ENCODE results near the gene SLC16A4. TPM values are rescaled to one million over a fixed set of nuclear protein-coding genes. Genes with fewer than 3 reads are reported as not detected.

Gene SLC16A4
- total and polyA plus RNA-seq, 10 of the 15 experiments (the other 5 are each of a cell fraction or from before 2014, with no cell fraction given) = 0.13 to 2.2 (median 0.26) TPM; not detected in 1

DNA sequence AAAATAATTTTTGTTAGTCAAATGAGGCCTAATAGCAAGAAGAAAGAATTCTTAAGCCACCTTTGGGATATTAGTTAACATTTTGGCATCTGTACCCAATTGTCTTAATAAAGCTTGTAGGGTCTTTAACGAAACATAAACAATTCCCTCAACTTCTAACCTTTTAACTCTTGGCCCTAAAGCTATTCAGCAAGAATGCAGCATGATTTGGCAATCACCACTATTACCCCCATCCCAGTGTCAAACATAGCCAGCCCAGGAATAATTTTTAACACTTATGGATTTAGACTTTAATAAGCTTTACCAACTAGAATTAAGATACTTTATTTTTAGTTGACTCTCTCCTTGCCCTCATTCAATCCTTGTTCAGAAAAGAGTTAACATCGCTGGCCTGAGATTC is 2.5 kb upstream of the SLC16A4 start (continued):
- TF ChIP-seq, protein P1, sequence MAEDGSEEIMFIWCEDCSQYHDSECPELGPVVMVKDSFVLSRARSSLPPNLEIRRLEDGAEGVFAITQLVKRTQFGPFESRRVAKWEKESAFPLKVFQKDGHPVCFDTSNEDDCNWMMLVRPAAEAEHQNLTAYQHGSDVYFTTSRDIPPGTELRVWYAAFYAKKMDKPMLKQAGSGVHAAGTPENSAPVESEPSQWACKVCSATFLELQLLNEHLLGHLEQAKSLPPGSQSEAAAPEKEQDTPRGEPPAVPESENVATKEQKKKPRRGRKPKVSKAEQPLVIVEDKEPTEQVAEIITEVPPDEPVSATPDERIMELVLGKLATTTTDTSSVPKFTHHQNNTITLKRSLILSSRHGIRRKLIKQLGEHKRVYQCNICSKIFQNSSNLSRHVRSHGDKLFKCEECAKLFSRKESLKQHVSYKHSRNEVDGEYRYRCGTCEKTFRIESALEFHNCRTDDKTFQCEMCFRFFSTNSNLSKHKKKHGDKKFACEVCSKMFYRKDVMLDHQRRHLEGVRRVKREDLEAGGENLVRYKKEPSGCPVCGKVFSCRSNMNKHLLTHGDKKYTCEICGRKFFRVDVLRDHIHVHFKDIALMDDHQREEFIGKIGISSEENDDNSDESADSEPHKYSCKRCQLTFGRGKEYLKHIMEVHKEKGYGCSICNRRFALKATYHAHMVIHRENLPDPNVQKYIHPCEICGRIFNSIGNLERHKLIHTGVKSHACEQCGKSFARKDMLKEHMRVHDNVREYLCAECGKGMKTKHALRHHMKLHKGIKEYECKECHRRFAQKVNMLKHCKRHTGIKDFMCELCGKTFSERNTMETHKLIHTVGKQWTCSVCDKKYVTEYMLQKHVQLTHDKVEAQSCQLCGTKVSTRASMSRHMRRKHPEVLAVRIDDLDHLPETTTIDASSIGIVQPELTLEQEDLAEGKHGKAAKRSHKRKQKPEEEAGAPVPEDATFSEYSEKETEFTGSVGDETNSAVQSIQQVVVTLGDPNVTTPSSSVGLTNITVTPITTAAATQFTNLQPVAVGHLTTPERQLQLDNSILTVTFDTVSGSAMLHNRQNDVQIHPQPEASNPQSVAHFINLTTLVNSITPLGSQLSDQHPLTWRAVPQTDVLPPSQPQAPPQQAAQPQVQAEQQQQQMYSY (CRISPR knock-in tag; IDR thresholded peaks at IDR 0.05) = no peak
- no peak for TF ChIP-seq IRF4 (IDR thresholded peaks at IDR 0.05; ENCODE audit: low read depth, low read length)

DNA sequence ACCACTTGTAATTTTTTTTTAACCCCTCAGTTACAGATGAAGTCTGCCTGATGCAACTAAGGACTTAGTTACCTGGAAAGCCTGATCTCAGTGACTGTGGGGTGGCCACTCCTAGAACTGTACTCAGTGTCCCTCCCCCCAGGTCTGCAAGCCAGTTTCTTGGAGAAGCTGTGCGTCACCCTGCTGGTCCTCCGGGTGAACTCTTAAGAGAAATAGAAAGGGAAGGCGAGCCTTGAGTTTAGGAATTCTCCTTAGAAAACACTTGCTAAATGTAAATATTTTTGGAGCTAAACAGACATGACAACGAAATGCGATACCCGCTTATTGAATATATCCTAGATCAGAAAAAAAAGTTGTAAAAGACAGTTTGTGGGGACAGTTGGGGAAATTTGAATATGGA is 730 bp downstream of the SLC16A4 start:
- no peak overlapping the region for H2AFZ ChIP-seq (ENCODE audit: control insufficient read depth, low read depth, low read length)
- ATAC-seq = no peak
- no peak for DNase-seq (ENCODE audit: low read depth, low spot score)
- H3K4me3 ChIP-seq = no peak overlapping the region
- H3K9me3 ChIP-seq (replicated peaks; ENCODE audit: control insufficient read depth, insufficient read depth, low read length) = no peaks in the 10 kb centered on the region
- H3K79me2 ChIP-seq (ENCODE audit: control insufficient read depth, insufficient read depth, low read length) = no peaks in the 10 kb centered on the region
- H3K4me2 ChIP-seq (ENCODE audit: control insufficient read depth, insufficient read depth) = no peak overlapping the region
- CTCF ChIA-PET = no interaction called here
- no TSS peak for BruUV-seq (replicated peaks)
- H3K27ac ChIP-seq (ENCODE audit: control insufficient read depth, insufficient read depth) = no peak overlapping the region
- H3K9ac ChIP-seq (ENCODE audit: control insufficient read depth, insufficient read depth, low read length) = no peak overlapping the region
- POLR2A ChIA-PET = no interaction called here
- intact Hi-C loops (cut with micrococcal nuclease; ENCODE audit: unreplicated experiment) (no loop called here), in situ Hi-C loops (cut with MboI) (no loop called here)
- FAIRE-seq = no peak
- peaks cover 11% of the 10 kb centered on the region for H3K4me1 ChIP-seq (ENCODE audit: control insufficient read depth, insufficient read depth, low read length)
- H3K36me3 ChIP-seq (ENCODE audit: control insufficient read depth in 2 of 2, insufficient read depth in 2 of 2, low read length in 1 of 2) = peaks cover 0 to 4% of the 10 kb centered on the region in 2 experiments; a peak in 1 of 4 replicates
- SMC1A ChIA-PET (ENCODE audit: uncharacterized antibody, unreplicated experiment) = no interaction called here
- RAD21 ChIA-PET (ENCODE audit: unreplicated experiment) = interaction anchor here (1.0 kb wide), 1 partner anchor 49 kb away, joined by 3 read pairs; no protein-coding TSS in a partner anchor
- no peaks in the 10 kb centered on the region for H3K27me3 ChIP-seq (replicated peaks in 1 of 2; ENCODE audit: control insufficient read depth in 2 of 2, insufficient read depth in 2 of 2, low read length in 1 of 2)
- WGBS (ENCODE audit: insufficient coverage, insufficient replicate concordance, low lambda C conversion rate, missing lambda C conversion rate) = 98% methylated on average over 6 of the region's 6 CpGs
- no peak for TF ChIP-seq KAT2A (conservative IDR thresholded peaks at IDR 0.05; ENCODE audit: control insufficient read depth, low read depth, low read length)
- no peak for TF ChIP-seq RAD51 (IDR thresholded peaks at IDR 0.05)
- TF ChIP-seq, protein P2, sequence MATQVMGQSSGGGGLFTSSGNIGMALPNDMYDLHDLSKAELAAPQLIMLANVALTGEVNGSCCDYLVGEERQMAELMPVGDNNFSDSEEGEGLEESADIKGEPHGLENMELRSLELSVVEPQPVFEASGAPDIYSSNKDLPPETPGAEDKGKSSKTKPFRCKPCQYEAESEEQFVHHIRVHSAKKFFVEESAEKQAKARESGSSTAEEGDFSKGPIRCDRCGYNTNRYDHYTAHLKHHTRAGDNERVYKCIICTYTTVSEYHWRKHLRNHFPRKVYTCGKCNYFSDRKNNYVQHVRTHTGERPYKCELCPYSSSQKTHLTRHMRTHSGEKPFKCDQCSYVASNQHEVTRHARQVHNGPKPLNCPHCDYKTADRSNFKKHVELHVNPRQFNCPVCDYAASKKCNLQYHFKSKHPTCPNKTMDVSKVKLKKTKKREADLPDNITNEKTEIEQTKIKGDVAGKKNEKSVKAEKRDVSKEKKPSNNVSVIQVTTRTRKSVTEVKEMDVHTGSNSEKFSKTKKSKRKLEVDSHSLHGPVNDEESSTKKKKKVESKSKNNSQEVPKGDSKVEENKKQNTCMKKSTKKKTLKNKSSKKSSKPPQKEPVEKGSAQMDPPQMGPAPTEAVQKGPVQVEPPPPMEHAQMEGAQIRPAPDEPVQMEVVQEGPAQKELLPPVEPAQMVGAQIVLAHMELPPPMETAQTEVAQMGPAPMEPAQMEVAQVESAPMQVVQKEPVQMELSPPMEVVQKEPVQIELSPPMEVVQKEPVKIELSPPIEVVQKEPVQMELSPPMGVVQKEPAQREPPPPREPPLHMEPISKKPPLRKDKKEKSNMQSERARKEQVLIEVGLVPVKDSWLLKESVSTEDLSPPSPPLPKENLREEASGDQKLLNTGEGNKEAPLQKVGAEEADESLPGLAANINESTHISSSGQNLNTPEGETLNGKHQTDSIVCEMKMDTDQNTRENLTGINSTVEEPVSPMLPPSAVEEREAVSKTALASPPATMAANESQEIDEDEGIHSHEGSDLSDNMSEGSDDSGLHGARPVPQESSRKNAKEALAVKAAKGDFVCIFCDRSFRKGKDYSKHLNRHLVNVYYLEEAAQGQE (IDR thresholded peaks at IDR 0.05; ENCODE audit: low read depth, low read length) = no peak
- TF ChIP-seq, protein P3, sequence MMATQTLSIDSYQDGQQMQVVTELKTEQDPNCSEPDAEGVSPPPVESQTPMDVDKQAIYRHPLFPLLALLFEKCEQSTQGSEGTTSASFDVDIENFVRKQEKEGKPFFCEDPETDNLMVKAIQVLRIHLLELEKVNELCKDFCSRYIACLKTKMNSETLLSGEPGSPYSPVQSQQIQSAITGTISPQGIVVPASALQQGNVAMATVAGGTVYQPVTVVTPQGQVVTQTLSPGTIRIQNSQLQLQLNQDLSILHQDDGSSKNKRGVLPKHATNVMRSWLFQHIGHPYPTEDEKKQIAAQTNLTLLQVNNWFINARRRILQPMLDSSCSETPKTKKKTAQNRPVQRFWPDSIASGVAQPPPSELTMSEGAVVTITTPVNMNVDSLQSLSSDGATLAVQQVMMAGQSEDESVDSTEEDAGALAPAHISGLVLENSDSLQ (IDR thresholded peaks at IDR 0.05) = no peak
- TF ChIP-seq ATF7 (IDR thresholded peaks at IDR 0.05; ENCODE audit: low read depth) = no peak
- TF ChIP-seq, protein P4, sequence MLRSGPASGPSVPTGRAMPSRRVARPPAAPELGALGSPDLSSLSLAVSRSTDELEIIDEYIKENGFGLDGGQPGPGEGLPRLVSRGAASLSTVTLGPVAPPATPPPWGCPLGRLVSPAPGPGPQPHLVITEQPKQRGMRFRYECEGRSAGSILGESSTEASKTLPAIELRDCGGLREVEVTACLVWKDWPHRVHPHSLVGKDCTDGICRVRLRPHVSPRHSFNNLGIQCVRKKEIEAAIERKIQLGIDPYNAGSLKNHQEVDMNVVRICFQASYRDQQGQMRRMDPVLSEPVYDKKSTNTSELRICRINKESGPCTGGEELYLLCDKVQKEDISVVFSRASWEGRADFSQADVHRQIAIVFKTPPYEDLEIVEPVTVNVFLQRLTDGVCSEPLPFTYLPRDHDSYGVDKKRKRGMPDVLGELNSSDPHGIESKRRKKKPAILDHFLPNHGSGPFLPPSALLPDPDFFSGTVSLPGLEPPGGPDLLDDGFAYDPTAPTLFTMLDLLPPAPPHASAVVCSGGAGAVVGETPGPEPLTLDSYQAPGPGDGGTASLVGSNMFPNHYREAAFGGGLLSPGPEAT (IDR thresholded peaks at IDR 0.05; ENCODE audit: low read depth) = no peak
- TF ChIP-seq ZNF24 (IDR thresholded peaks at IDR 0.05) = no peak
- no peak for TF ChIP-seq NFYA (IDR thresholded peaks at IDR 0.05; ENCODE audit: borderline replicate concordance, low read depth, low read length)
- TF ChIP-seq, protein P5, sequence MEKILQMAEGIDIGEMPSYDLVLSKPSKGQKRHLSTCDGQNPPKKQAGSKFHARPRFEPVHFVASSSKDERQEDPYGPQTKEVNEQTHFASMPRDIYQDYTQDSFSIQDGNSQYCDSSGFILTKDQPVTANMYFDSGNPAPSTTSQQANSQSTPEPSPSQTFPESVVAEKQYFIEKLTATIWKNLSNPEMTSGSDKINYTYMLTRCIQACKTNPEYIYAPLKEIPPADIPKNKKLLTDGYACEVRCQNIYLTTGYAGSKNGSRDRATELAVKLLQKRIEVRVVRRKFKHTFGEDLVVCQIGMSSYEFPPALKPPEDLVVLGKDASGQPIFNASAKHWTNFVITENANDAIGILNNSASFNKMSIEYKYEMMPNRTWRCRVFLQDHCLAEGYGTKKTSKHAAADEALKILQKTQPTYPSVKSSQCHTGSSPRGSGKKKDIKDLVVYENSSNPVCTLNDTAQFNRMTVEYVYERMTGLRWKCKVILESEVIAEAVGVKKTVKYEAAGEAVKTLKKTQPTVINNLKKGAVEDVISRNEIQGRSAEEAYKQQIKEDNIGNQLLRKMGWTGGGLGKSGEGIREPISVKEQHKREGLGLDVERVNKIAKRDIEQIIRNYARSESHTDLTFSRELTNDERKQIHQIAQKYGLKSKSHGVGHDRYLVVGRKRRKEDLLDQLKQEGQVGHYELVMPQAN (conservative IDR thresholded peaks at IDR 0.05) = no peak
- H4K20me1 ChIP-seq (ENCODE audit: control insufficient read depth, insufficient read depth) = no peaks in the 10 kb centered on the region
